HG03280 (cell line): Measurements from ENCODE around the gene FAM222B.
A peak's percentile ranks its signal among the peaks of the same experiment; 100 is the strongest.
"Not testable (repeated sequence)": the region's sequence is repeated elsewhere in the genome, so short reads cannot be mapped to it uniquely, and the experiment has no call there.

ENCODE experiments used
- ATAC-seq: cut with Tn5 transposase; IDR thresholded peaks from one replicate; pipeline ENCODE4 v1.9.1; 2021; ENCODE audit warnings: mild to moderate bottlenecking, moderate library complexity; ENCODE audit not compliant: unreplicated experiment

Gene FAM222B

DNA sequence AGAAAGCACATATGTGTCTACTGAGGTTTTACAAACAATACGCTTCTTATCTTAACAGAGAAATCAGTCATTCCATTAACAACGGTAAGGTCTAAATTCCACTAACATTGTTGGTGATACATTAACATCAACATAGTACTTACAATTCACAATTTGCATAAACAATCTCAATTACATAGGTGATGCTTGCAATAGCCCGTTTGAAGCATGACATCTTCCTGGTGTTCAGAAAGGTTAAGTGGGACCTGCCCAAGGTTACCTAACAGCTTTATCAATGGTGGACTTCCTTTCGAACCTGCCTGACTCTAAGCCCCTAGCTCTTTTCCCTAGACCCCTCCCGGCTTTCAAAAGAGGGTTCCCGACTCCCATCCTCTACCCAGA, 699 bp downstream of the FAM222B start:
- ATAC-seq = no peak

GRCh38 chr17:28839221-28839620, 3.4 kb downstream of the FAM222B start:
- no peak for ATAC-seq

DNA sequence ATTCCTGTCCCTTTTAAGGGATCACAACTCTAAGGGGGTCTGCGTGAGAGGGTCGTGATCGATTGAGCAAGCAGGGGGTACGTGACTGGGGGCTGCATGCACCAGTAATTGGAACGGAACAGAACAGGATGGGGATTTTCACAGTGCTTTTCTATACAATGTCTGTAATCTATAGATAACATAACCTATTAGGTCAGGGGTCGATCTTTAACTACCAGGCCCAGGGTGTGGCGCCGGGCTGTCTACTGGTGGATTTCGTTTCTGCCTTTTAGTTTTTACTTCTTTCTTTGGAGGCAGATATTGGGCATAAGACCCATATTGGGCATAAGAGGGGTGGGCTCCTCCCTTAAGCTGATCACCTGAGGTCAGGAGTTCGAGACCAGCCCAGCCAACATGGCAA, 6.0 kb downstream of the FAM222B start:
- ATAC-seq = not testable (repeated sequence)

DNA sequence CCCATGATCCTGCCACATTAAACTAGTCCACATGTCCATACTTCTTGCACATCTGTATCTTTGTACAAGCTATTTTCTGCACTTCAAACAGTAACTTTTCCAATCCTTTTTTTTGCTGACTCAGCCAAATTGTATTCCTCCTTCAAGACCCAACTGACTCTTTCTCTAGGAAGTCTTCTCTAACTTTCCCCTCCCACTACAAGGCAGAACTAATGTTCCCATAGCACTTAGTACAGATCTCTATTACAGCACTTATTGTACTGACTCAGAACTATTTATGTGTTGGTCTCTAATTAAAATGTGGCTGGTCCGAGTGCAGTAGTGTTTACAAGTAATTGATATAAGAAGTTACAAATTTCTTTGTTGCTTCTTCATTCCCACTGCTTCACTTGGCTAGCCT, 8.2 kb downstream of the FAM222B start:
- ATAC-seq = no peak

DNA sequence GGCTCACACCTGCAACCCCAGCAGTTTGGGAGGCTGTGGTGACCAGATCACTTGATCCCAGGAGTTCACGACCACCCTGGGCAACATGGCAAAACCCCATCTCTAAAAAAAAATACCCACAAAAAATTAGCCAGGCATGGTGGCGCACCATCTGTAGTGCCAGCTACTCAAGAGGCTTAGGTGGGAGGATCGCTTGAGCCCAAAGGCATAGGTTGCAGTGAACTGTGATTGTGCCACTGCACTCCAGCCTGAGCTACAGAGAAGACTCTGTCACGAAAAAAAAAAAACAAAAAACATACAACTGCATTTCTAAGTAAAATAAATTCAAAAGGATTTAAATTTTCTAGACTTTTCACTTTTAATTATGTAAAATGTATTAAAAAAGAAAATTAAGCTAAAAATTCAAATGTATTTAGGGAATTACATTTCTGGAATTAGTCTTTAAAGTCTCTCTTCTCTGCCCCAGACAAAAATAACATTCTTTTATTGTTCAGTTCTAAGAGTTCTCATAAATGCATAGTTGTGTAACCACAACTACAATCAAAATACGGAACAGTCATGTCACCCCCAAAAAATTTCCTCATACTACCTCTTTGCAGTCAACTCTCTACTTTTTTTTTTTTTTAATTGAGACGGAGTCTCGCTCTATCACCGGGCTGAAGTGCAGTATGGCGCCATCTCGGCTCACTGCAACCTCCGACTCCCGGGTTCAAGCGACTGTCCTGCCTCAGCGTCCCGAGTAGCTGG, 14.1 kb downstream of the FAM222B start:
- ATAC-seq = no peak

DNA sequence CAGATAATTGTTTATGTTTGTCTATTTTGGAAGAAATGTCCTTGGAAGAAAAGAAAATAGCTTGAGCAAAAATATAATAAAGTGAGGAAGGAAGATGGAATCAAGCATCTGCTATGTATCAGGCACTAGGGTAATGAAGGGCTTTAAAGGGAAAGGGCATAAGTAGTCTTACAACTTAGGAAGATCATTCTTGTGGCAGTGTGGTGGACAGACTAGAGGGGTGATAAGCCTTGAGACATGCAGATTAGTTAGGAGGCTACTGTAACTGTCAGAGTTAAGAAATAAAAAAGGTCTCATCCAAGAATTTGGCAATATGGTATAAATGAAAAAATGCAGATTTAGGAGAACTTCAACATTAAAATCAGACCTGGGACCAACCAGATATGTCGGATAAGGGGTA, 14.9 kb downstream of the FAM222B start:
- ATAC-seq = no peak

GRCh38 chr17:28819582-28819981, 23.0 kb downstream of the FAM222B start:
- no peak for ATAC-seq

GRCh38 chr17:28818819-28819221, 23.8 kb downstream of the FAM222B start:
- ATAC-seq = no peak

DNA sequence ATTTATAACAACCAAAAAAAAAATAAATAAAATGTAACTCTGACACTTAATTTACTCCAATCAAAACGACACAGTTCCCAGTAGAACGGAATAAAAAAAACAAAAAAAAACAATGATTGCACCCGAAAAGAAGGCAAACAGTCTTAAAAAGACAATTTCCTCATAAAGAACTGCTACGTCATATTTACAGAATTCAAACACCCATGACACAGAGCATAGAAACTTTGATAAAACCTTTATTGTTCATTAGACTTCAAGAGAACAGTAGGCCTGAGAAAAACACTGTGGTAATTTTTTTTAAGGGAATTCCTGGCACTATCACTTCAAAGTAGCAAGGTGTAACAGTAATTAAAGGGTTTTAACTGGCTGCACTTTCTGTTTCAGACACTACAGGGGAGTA, 26.1 kb downstream of the FAM222B start:
- no peak for ATAC-seq

DNA sequence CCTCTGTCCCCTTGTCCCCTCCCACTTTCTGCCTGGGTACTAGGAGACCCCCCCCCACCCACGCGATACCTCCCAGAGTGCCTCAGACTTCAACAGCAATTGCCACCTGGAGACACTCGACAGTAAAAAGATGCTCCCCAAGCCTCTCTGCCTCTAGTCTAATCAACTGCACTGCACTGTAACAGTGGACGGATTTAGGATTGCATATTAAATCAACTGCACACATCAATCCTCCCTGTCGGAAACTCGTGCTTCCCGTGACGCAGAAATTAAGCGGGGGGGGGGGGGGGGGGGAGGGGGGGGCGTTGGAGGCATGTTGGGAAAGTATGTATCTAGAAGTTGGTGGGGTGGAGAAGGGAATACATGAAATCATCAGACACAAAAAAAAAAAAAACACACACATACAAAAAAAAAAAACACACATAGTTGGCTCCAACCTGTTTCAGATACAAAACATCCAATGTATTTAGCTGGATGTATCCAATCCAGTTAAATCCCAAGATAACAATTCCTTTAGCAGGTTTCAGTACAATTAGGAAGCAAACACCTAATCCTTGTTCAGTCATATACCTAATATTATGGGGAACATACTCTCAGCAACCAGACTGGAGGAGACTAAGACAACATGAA, 29.7 kb downstream of the FAM222B start:
- ATAC-seq = no peak

DNA sequence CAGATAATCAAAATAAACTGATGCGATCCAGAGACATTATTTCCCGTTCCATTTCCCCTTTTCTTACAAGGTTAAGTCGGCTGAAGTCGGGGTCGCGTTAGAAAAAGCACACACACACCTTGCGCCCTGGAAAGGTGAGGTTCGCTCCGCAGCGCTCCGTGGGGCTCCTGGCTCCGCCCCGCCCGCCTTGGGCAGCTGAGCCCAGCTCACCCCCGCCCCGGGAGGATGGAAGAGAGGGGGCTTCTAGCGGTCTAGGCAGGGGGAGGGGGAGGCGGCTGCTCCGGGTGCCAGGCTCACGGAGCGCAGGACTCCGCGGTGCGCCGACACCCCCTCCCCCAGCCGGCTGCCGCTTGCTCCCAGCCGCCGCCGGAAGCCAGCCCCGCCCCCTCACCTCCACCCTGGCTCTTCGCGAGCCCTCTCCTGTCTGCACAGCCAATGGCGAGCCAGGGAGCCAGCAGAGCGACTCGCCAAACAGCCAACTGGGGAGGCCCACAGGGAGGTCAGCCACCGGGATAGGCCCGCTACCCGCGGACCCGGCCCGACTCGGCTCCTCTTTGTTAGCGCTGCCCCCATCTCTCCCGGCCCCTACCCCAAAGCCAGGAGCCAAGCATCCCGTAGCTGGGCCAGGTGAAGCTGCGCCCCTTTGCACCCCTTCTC, 30.4 kb downstream of the FAM222B start:
- ATAC-seq = peak; percentile 99

DNA sequence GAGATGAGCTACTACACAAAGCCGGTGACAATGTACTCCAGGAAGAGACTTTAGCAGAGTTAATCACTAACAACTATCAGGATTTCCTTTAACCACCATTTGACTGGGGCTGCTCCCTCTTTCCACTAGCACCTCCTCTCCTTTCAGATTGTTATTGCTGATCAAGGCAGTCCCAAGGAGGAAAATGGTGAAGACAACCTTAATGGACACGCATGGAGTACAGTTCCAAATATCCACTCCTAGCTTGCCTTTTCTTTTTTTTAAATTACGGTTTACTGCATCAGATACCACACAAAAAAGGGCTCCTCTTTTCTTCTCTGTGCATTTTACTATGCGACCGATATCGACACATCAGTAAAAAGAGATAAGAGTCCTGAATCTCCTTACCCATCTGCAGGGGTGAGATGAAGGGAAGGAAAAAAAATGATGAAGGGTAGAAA, 30.9 kb downstream of the FAM222B start:
- ATAC-seq = no peak

- ATAC-seq = no peak
Measured at GRCh38 chr17:28810437-28810836, 32.2 kb downstream of the FAM222B start.

- no peak for ATAC-seq
Measured at GRCh38 chr17:28807925-28808634, 34.5 kb downstream of the FAM222B start.

DNA sequence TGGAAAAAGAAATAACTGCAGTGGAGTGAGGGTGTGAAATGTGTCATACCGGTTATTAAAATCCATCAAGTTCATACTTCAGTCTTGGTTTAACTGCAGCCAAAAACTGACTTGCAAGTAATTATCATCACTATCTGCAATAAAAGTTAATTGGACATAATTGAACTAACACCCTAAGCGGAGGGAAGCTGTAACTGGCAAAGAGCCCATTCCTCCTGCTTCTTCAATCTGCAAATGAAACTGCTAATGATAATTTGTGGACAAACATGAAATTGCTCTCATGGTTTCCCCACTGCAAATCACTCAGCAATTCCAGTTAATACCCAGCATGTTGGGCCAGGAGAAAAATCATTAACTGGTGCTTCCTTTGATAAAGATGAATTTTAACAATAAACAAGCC, 46.5 kb downstream of the FAM222B start:
- no peak for ATAC-seq

DNA sequence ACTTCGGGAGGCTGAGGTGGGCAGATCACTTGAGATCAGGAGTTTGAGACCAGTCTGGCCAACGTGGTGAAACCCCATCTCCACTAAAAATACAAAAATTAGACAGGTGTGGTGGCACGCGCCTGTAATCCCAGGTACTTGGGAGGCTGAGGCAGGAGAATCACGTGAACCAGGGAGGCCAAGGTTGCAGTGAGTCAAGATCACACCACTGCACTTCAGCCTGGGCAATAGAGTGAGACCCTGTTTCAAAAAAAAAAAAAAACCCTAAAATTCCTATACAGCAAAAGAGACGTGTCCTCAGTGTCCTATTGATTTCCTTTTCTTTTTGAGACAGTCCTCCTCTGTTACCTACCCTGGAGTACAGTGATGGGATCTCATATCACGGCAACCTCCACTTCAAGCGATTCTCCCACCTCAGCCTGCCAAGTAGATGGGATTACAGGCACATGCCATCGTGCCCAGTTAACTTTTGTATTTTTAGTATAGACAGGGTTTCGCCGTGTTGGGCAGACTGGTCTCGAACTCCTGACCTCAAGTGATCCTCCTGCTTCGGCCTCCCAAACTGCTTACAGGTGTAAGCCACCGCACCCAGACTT, 47.6 kb downstream of the FAM222B start:
- not testable (repeated sequence) for ATAC-seq

GRCh38 chr17:28792877-28793661, 49.5 kb downstream of the FAM222B start:
- ATAC-seq = no peak

- no peak for ATAC-seq
Measured at GRCh38 chr17:28788100-28788499, 54.5 kb downstream of the FAM222B start.

DNA sequence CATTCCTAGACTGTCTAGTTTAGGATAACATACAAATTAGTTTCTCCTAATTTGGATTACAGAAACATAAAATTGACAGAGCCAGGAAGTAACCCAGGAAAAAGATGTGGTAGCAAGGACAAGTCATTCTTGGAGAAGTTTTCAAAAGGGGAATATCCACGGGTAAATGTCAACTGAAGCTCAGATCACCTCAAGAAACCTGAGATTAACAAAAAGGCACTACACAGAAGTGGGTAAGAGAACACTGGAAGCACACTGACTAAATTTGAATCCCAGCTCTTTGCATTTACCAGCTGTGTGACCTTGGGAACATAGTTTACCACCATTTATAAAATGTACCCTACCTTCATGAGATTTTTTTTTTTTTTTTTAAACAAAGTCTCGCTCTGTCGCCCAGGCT, 59.4 kb downstream of the FAM222B start:
- ATAC-seq = no peak

- ATAC-seq = not testable (repeated sequence)
Measured at GRCh38 chr17:28779601-28780000, 63.0 kb downstream of the FAM222B start.
